Measurements from ENCODE around the gene ASB13. TPM values are rescaled to one million over a fixed set of nuclear protein-coding genes. Genes with fewer than 3 reads are reported as not detected.

The ASB13 gene
- total and polyA plus RNA-seq, 2 of the 13 experiments (the other 11 are each of a cell fraction or from before 2014, with no cell fraction given): 9.3 to 15.4 TPM

- ChIA-PET POLR2A (no interaction called here), CTCF (ENCODE audit: low intra/inter-chr PET ratio, low total read pairs) (no interaction called here)
- no peaks in the 10 kb centered on the region for H3K27me3 ChIP-seq (ENCODE audit: control insufficient read depth in 1 of 2, insufficient read depth in 2 of 2, low read length in 2 of 2)
- BruUV-seq (replicated peaks): no TSS peak
- H3K4me1 ChIP-seq (ENCODE audit: insufficient read depth, low read length): peaks cover 81% of the 10 kb centered on the region
- no peak overlapping the region for H3K4me3 ChIP-seq (replicated peaks in 1 of 3; ENCODE audit: insufficient read depth in 1 of 3, low read depth in 2 of 3, low read length in 3 of 3)
- H2AFZ ChIP-seq (ENCODE audit: low read length): no peak overlapping the region
- DNase-seq (ENCODE audit: low spot score) (no peak), FAIRE-seq (no peak), ATAC-seq (no peak)
- H3K4me2 ChIP-seq (ENCODE audit: low read depth, low read length): no peak overlapping the region
- WGBS (ENCODE audit: low lambda C conversion rate): 82% methylated on average over 2 of the region's 10 CpGs
- H3K27ac ChIP-seq (ENCODE audit: extremely low read length, insufficient read depth, low read length): no peak overlapping the region
- no peak overlapping the region for H3K9ac ChIP-seq (ENCODE audit: insufficient read depth, low read depth, low read length)
- H3K9me3 ChIP-seq (ENCODE audit: low read length): no peaks in the 10 kb centered on the region
- in situ Hi-C loops (cut with HindIII; ENCODE audit: extremely low pct_ligation_motif_present, low pct_unique_long_range_greater_than_20kb): loop anchor here (25.0 kb wide), 1 partner anchor 795 kb away; no protein-coding TSS in a partner anchor
- no peaks in the 10 kb centered on the region for H4K20me1 ChIP-seq (ENCODE audit: insufficient read depth, low read length)
- H3K79me2 ChIP-seq (ENCODE audit: insufficient read depth, low read length): no peaks in the 10 kb centered on the region
- H3K36me3 ChIP-seq (replicated peaks in 1 of 2; ENCODE audit: control insufficient read depth in 1 of 2, insufficient read depth in 2 of 2, low read length in 2 of 2): no peaks in the 10 kb centered on the region
- intact Hi-C loops (cut with micrococcal nuclease; ENCODE audit: unreplicated experiment): no loop called here
- TF ChIP-seq DBP (CRISPR knock-in tag; IDR thresholded peaks at IDR 0.05; ENCODE audit: not compliant biosample characterization) (no peak), ZNF44 (CRISPR knock-in tag; IDR thresholded peaks at IDR 0.05) (no peak), HES4 (CRISPR knock-in tag; IDR thresholded peaks at IDR 0.05; ENCODE audit: borderline replicate concordance) (no peak), ETS1 (CRISPR knock-in tag; IDR thresholded peaks at IDR 0.05) (no peak), AFF4 (CRISPR knock-in tag; IDR thresholded peaks at IDR 0.05) (no peak), ZSCAN12 (CRISPR knock-in tag; IDR thresholded peaks at IDR 0.05) (no peak), FOXM1 (CRISPR knock-in tag; IDR thresholded peaks at IDR 0.05) (no peak), ZNF326 (CRISPR knock-in tag; IDR thresholded peaks at IDR 0.05; ENCODE audit: borderline replicate concordance) (no peak), TAF1 (CRISPR knock-in tag; IDR thresholded peaks at IDR 0.05) (no peak), ZNF33A (CRISPR knock-in tag; IDR thresholded peaks at IDR 0.05; ENCODE audit: borderline replicate concordance) (no peak), ZBTB4 (CRISPR knock-in tag; IDR thresholded peaks at IDR 0.05; ENCODE audit: borderline replicate concordance) (no peak), MAFF (IDR thresholded peaks at IDR 0.05; ENCODE audit: low read depth, low read length) (no peak), ZNF121 (CRISPR knock-in tag; IDR thresholded peaks at IDR 0.05) (no peak)
- TF ChIP-seq, protein P1, sequence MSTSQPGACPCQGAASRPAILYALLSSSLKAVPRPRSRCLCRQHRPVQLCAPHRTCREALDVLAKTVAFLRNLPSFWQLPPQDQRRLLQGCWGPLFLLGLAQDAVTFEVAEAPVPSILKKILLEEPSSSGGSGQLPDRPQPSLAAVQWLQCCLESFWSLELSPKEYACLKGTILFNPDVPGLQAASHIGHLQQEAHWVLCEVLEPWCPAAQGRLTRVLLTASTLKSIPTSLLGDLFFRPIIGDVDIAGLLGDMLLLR (CRISPR knock-in tag; IDR thresholded peaks at IDR 0.05): no peak
- TF ChIP-seq, protein P2, sequence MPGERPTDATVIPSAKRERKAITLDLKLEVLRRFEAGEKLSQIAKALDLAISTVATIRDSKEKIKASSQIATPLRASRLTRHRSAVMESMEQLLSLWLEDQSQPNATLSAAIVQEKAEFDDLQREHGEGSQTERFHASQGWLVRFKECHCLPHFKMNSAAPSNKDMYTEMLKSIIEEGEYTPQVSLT (CRISPR knock-in tag; IDR thresholded peaks at IDR 0.05; ENCODE audit: borderline replicate concordance, low read depth): no peak
Observed at GRCh38 chr10:5606864-5607263, 59.5 kb downstream of the ASB13 start.
